HG02981 (cell line): ENCODE results near the gene TMEM121B.

ENCODE experiments used
- ATAC-seq: cut with Tn5 transposase; IDR thresholded peaks from one replicate; pipeline ENCODE4 v1.9.1; 2021; ENCODE audit warnings: mild to moderate bottlenecking, moderate library complexity; ENCODE audit not compliant: unreplicated experiment

Gene TMEM121B

GRCh38 chr22:17140022-17140421, 18.9 kb upstream of the TMEM121B start:
- no peak for ATAC-seq

- no peak for ATAC-seq
Measured at GRCh38 chr22:17138513-17138912, 17.4 kb upstream of the TMEM121B start.

GRCh38 chr22:17137861-17138425, 16.8 kb upstream of the TMEM121B start:
- no peak for ATAC-seq

GRCh38 chr22:17137170-17137569, 16.0 kb upstream of the TMEM121B start:
- ATAC-seq: no peak

GRCh38 chr22:17135153-17135760, 14.1 kb upstream of the TMEM121B start:
- ATAC-seq: no peak

- ATAC-seq: no peak
Measured at GRCh38 chr22:17133137-17133536, 12.0 kb upstream of the TMEM121B start.

GRCh38 chr22:17132112-17132511, 11.0 kb upstream of the TMEM121B start:
- ATAC-seq: no peak

GRCh38 chr22:17131686-17132085, 10.5 kb upstream of the TMEM121B start:
- no peak for ATAC-seq

GRCh38 chr22:17130199-17130598, 9.0 kb upstream of the TMEM121B start:
- no peak for ATAC-seq

GRCh38 chr22:17120711-17121232, 388 bp downstream of the TMEM121B start:
- no peak for ATAC-seq

GRCh38 chr22:17120281-17120680, 879 bp downstream of the TMEM121B start:
- no peak for ATAC-seq

GRCh38 chr22:17119481-17120202, 1.5 kb downstream of the TMEM121B start:
- no peak for ATAC-seq

- no peak for ATAC-seq
Measured at GRCh38 chr22:17118342-17118741, 2.8 kb downstream of the TMEM121B start.

- ATAC-seq: no peak
Measured at GRCh38 chr22:17117890-17118289, 3.3 kb downstream of the TMEM121B start.

GRCh38 chr22:17117400-17117799, 3.8 kb downstream of the TMEM121B start:
- ATAC-seq: no peak

- no peak for ATAC-seq
Measured at GRCh38 chr22:17116572-17117330, 4.4 kb downstream of the TMEM121B start.

- ATAC-seq: no peak
Measured at GRCh38 chr22:17115945-17116565, 5.1 kb downstream of the TMEM121B start.

GRCh38 chr22:17115236-17115635, 5.9 kb downstream of the TMEM121B start:
- no peak for ATAC-seq

- no peak for ATAC-seq
Measured at GRCh38 chr22:17114898-17115235, 6.3 kb downstream of the TMEM121B start.

- ATAC-seq: no peak
Measured at GRCh38 chr22:17114173-17114897, 6.8 kb downstream of the TMEM121B start.
